Neural progenitor cell (in vitro differentiated cells): ENCODE results near the gene RORB.

Experiments
- EZH2 ChIP-seq: fragments of 200-600 bp; sonication (generic); IDR thresholded peaks from 2 replicates; pipeline ENCODE4 v1.6.1; 2017; ENCODE audit warnings: antibody characterized with exemption, mild to moderate bottlenecking, moderate library complexity
- TF ChIP-seq, protein P1 (sequence below): fragments of 200-600 bp; sonication (generic); IDR thresholded peaks from 2 replicates; pipeline ENCODE4 v1.5.1; 2017; ENCODE audit warnings: antibody characterized with exemption, mild to moderate bottlenecking

DNA sequence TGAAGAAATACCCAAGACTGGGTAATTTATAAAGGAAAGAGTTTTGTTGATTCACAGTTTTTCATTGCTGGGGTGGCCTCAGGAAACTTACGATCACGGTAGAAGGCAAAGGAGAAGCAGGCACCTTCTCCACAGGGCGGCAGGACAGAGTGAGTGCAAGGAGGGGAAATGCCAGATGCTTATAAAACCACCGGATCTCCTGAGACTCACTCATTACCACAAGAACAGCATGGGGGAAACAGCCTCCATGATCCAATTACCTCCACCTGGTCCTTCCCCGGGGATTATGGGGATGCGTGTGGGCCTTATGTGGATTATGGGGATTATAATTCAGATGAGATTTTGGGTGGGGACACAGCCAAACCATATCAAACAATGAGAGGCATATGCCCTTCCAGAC, 18.5 kb upstream of the RORB start:
- TF ChIP-seq, protein P1, sequence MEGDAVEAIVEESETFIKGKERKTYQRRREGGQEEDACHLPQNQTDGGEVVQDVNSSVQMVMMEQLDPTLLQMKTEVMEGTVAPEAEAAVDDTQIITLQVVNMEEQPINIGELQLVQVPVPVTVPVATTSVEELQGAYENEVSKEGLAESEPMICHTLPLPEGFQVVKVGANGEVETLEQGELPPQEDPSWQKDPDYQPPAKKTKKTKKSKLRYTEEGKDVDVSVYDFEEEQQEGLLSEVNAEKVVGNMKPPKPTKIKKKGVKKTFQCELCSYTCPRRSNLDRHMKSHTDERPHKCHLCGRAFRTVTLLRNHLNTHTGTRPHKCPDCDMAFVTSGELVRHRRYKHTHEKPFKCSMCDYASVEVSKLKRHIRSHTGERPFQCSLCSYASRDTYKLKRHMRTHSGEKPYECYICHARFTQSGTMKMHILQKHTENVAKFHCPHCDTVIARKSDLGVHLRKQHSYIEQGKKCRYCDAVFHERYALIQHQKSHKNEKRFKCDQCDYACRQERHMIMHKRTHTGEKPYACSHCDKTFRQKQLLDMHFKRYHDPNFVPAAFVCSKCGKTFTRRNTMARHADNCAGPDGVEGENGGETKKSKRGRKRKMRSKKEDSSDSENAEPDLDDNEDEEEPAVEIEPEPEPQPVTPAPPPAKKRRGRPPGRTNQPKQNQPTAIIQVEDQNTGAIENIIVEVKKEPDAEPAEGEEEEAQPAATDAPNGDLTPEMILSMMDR: no peak
- TF ChIP-seq EZH2: no peak
